ENCODE data around the gene CACNG6. TPM values are rescaled to one million over a fixed set of nuclear protein-coding genes. Genes with fewer than 3 reads are reported as not detected.

Gene CACNG6
- total RNA-seq, 3 donors from 2014 or later = not detected

DNA sequence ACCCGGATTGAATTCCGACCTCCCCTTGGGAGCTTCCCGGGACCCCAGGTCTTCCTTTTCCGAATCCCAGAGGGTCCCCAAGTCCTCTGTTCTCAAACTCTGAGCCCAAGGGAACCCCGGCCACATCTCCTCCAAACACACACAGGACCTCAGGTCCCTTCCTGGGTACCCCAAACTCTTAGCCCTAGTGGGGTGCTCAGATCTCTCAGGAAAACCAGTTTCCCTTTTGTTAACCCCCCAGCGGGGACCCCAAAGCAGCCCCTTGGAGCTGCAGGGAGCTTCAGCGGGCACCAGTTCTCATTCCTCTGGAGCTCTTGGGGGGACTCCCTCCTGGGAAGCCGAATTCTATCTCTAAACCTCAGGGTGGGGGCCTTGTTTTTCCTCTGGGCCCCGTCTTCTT lies 774 bp downstream of the CACNG6 start:
- no peak for TF ChIP-seq POLR2A (IDR thresholded peaks at IDR 0.05)
- no peak for TF ChIP-seq POLR2AphosphoS5 (IDR thresholded peaks at IDR 0.05)
- TF ChIP-seq, protein P1, sequence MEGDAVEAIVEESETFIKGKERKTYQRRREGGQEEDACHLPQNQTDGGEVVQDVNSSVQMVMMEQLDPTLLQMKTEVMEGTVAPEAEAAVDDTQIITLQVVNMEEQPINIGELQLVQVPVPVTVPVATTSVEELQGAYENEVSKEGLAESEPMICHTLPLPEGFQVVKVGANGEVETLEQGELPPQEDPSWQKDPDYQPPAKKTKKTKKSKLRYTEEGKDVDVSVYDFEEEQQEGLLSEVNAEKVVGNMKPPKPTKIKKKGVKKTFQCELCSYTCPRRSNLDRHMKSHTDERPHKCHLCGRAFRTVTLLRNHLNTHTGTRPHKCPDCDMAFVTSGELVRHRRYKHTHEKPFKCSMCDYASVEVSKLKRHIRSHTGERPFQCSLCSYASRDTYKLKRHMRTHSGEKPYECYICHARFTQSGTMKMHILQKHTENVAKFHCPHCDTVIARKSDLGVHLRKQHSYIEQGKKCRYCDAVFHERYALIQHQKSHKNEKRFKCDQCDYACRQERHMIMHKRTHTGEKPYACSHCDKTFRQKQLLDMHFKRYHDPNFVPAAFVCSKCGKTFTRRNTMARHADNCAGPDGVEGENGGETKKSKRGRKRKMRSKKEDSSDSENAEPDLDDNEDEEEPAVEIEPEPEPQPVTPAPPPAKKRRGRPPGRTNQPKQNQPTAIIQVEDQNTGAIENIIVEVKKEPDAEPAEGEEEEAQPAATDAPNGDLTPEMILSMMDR (IDR thresholded peaks at IDR 0.05) = no peak
- Histone ChIP-seq H3K27me3 (peaks cover 0 to 54% of the 10 kb centered on the region in 2 donors), H3K27ac (no peak overlapping the region), H3K9me3 (no peaks in the 10 kb centered on the region), H3K4me1 (no peaks in the 10 kb centered on the region), H3K4me3 (no peak overlapping the region), H3K36me3 (no peaks in the 10 kb centered on the region)
- intact Hi-C loops (cut with DNase I; ENCODE audit: low total_unique reads) = no loop called here
- DNase-seq (ENCODE audit: low spot score in 2 of 2) = no peak

DNA sequence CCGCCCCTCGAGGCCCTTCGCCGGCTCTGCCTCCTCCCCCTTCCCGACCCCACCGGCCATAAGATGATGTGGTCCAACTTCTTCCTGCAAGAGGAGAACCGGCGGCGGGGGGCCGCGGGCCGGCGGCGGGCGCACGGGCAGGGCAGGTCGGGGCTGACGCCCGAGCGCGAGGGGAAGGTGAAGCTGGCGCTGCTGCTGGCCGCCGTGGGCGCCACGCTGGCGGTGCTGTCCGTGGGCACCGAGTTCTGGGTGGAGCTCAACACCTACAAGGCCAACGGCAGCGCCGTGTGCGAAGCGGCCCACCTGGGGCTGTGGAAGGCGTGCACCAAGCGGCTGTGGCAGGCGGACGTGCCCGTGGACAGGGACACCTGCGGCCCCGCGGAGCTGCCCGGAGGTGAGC lies 1.4 kb downstream of the CACNG6 start:
- TF ChIP-seq, protein P1 (IDR thresholded peaks at IDR 0.05) = no peak
- no peak for TF ChIP-seq POLR2AphosphoS5 (IDR thresholded peaks at IDR 0.05)
- TF ChIP-seq POLR2A (IDR thresholded peaks at IDR 0.05) = no peak
- DNase-seq (ENCODE audit: low spot score in 2 of 2) = no peak
- Histone ChIP-seq H3K4me3 (no peak overlapping the region), H3K9me3 (no peaks in the 10 kb centered on the region), H3K27me3 (peaks cover 0 to 60% of the 10 kb centered on the region in 2 donors), H3K36me3 (no peaks in the 10 kb centered on the region), H3K27ac (no peak overlapping the region), H3K4me1 (no peaks in the 10 kb centered on the region)
- intact Hi-C loops (cut with DNase I; ENCODE audit: low total_unique reads) = no loop called here

DNA sequence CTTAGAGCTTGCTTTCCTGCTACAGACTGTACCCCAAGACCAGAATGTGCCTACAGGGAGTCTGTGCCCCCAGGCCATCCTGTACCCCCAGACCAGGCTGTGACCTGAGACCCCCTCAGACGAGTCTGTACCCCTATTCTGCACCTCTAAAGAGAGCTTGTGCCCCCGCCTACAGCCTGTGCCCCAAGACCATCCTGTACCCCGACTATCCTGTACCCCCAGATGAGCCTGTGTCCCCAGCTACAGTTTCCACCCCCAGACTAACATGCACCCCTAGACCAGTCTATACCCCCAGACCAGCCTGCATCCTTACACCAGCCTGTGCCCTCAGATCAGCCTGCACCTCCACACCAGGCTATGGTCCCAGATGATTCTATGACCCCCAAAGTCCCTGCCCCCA lies 2.0 kb downstream of the CACNG6 start:
- no peaks in the 10 kb centered on the region for H3K9me3 ChIP-seq
- intact Hi-C loops (cut with DNase I; ENCODE audit: low total_unique reads) = no loop called here
- TF ChIP-seq POLR2A (IDR thresholded peaks at IDR 0.05) (no peak), POLR2AphosphoS5 (IDR thresholded peaks at IDR 0.05) (no peak)
- TF ChIP-seq, protein P1 (IDR thresholded peaks at IDR 0.05) = no peak
- no peak overlapping the region for H3K4me3 ChIP-seq
- H3K36me3 ChIP-seq = no peaks in the 10 kb centered on the region
- no peak overlapping the region for H3K27ac ChIP-seq
- DNase-seq (ENCODE audit: low spot score in 2 of 2) = no peak
- H3K27me3 ChIP-seq = peaks cover 0 to 62% of the 10 kb centered on the region in 2 donors
- H3K4me1 ChIP-seq = no peaks in the 10 kb centered on the region

DNA sequence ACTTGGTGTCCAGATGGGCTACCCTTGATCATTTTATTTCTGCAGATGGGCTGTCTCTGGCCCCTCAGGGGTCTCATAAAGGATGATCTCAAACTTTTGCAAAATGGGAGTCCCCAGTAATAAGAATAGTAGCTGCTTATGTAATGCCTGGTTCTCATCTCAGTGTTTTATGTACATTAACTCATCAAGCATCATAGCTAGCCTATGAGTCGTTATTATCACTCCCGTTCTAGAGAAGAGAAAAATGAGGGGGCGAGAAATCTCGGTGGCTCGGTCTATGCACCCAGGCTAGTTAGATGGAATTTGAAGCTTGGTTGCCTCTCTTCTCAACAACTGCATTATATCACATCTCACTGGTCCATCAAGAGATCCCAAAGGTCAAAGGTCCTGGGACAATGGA lies 3.4 kb downstream of the CACNG6 start:
- Histone ChIP-seq H3K27me3 (peaks cover 0 to 74% of the 10 kb centered on the region in 2 donors), H3K36me3 (no peaks in the 10 kb centered on the region), H3K27ac (no peak overlapping the region), H3K4me1 (no peaks in the 10 kb centered on the region), H3K4me3 (no peak overlapping the region), H3K9me3 (no peaks in the 10 kb centered on the region)
- DNase-seq (ENCODE audit: low spot score in 2 of 2) = no peak
- TF ChIP-seq POLR2AphosphoS5 (IDR thresholded peaks at IDR 0.05) (no peak), POLR2A (IDR thresholded peaks at IDR 0.05) (no peak)
- TF ChIP-seq, protein P1 (IDR thresholded peaks at IDR 0.05) = no peak
- intact Hi-C loops (cut with DNase I; ENCODE audit: low total_unique reads) = no loop called here

DNA sequence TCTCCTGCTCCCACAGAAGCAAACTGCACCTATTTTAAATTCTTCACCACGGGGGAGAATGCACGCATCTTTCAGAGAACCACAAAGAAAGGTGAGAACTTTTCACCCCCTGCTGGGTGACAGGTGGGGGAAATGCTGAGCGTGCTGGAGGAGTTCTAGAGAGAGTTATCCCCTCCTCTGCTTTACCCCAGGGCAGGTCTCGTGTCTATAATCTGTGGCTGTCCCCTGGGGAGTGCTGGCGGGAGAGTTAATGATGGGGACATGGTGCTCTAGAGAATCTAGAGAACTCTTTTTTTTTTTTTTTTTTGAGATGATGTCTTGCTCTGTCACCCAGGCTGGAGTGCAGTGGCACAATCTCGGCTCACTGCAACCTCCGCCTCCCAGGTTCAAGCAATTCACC lies 6.8 kb downstream of the CACNG6 start:
- DNase-seq (ENCODE audit: low spot score in 2 of 2) = no peak
- intact Hi-C loops (cut with DNase I; ENCODE audit: low total_unique reads) = no loop called here
- Histone ChIP-seq H3K4me1 (no peaks in the 10 kb centered on the region), H3K27ac (no peak overlapping the region), H3K27me3 (peaks cover 0 to 80% of the 10 kb centered on the region in 2 donors), H3K9me3 (no peaks in the 10 kb centered on the region), H3K36me3 (no peaks in the 10 kb centered on the region), H3K4me3 (no peak overlapping the region)
- TF ChIP-seq, protein P1 (IDR thresholded peaks at IDR 0.05) = no peak
- TF ChIP-seq POLR2AphosphoS5 (IDR thresholded peaks at IDR 0.05) (no peak), POLR2A (IDR thresholded peaks at IDR 0.05) (no peak)

All from breast epithelium (tissue), 4 donors.